ENCODE measurements around the gene BCCIP.

DNA sequence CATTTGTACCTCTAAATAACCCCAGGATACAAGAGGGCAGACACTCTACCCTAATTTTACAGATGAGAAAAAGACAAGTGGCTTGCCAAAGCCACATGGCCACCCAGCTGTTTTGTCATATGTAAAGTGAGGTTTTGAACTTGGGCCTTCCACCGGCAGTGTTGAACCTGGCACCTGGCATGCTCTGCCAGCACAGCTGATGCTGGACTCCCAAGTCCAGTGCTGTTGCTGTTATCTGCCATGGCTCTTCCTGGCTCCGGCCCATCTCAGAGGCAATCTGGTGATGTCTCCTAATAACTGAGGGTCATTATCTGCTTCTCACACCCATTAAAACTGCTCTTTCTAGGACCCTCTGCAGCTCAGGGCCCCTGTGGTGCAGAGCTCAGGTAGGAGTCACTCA lies 25.0 kb downstream of the BCCIP start:
- TF ChIP-seq, protein P1, sequence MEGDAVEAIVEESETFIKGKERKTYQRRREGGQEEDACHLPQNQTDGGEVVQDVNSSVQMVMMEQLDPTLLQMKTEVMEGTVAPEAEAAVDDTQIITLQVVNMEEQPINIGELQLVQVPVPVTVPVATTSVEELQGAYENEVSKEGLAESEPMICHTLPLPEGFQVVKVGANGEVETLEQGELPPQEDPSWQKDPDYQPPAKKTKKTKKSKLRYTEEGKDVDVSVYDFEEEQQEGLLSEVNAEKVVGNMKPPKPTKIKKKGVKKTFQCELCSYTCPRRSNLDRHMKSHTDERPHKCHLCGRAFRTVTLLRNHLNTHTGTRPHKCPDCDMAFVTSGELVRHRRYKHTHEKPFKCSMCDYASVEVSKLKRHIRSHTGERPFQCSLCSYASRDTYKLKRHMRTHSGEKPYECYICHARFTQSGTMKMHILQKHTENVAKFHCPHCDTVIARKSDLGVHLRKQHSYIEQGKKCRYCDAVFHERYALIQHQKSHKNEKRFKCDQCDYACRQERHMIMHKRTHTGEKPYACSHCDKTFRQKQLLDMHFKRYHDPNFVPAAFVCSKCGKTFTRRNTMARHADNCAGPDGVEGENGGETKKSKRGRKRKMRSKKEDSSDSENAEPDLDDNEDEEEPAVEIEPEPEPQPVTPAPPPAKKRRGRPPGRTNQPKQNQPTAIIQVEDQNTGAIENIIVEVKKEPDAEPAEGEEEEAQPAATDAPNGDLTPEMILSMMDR (optimal IDR thresholded peaks at IDR 0.05 in 1 of 3, IDR thresholded peaks at IDR 0.05 in 1 of 3, conservative IDR thresholded peaks at IDR 0.05 in 1 of 3; ENCODE audit: extremely low read depth in 1 of 3, insufficient read depth in 2 of 3, low read length in 3 of 3) = no peak
- TF ChIP-seq EZH2 (IDR thresholded peaks at IDR 0.05; ENCODE audit: low read length) = no peak
